Measurements from ENCODE around the gene KLHL20.

DNA sequence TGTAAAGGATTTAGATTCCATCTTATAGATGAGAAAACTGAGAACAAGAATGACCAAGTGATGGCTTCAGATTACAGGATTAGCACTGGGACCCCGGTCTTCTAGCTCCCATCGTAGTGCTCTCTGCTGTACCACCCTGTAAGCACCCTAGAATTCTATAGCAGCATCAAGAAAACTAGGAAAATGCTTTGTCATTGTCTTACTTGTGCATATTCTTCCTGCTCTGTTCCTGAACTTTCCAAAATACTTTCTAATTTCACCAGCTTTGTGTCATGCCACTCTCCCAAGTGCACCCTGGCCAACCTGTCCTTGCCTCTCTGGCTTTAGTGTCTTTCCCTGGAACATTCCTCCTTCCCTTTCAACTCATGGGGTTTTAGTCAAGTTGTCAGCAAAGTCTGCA, 6.0 kb upstream of the KLHL20 start:
- TF ChIP-seq EZH2phosphoT487 (IDR thresholded peaks at IDR 0.05; ENCODE audit: borderline replicate concordance, low read length), result no peak
- TF ChIP-seq, protein P1, sequence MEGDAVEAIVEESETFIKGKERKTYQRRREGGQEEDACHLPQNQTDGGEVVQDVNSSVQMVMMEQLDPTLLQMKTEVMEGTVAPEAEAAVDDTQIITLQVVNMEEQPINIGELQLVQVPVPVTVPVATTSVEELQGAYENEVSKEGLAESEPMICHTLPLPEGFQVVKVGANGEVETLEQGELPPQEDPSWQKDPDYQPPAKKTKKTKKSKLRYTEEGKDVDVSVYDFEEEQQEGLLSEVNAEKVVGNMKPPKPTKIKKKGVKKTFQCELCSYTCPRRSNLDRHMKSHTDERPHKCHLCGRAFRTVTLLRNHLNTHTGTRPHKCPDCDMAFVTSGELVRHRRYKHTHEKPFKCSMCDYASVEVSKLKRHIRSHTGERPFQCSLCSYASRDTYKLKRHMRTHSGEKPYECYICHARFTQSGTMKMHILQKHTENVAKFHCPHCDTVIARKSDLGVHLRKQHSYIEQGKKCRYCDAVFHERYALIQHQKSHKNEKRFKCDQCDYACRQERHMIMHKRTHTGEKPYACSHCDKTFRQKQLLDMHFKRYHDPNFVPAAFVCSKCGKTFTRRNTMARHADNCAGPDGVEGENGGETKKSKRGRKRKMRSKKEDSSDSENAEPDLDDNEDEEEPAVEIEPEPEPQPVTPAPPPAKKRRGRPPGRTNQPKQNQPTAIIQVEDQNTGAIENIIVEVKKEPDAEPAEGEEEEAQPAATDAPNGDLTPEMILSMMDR (conservative IDR thresholded peaks at IDR 0.05; ENCODE audit: low read depth, low read length), result no peak
- no peak for TF ChIP-seq EZH2 (IDR thresholded peaks at IDR 0.05; ENCODE audit: low read length, unreplicated experiment)
